IMR-90 (cell line): ENCODE measurements around the gene CYP2W1. TPM values are rescaled to one million over a fixed set of nuclear protein-coding genes. Genes with fewer than 3 reads are reported as not detected.

Source experiments
- ATAC-seq: fragments of 200-7000 bp; cut with Tn5 transposase; 2 replicates; pipeline ENCODE4 v1.9.1; 2020; ENCODE audit warnings: low read depth, mild to moderate bottlenecking, moderate library complexity
- BruUV-seq: library from RNA; stranded (reverse); fragments of 400-500 nt; replicated peaks from 2 replicates; lab custom pipeline; 2021; lab: Mats Ljungman, UMichigan
- CTCF ChIA-PET: fragments of 300-600 bp; formaldehyde crosslinking; extraction: SDS; loops from one replicate; lab custom pipeline; 2021; ENCODE audit warnings: antibody characterized with exemption; lab: Yijun Ruan, JAX
- POLR2A ChIA-PET: fragments of 300-600 bp; sonication (Branson Sonifier 250); formaldehyde crosslinking; loops from one replicate; lab custom pipeline; 2022; ENCODE audit warnings: antibody characterized with exemption; ENCODE audit not compliant: unreplicated experiment; lab: Charles Lee
- DNase-seq: peaks from one replicate; pipeline ENCODE4 v3.0.0; 2013
- H2AFZ ChIP-seq: replicated peaks from 2 replicates; pipeline ENCODE3; 2013; ENCODE audit warnings: low read length, mild to moderate bottlenecking; ENCODE audit not compliant: poor library complexity
- H2AK5ac ChIP-seq: 2 replicates; pipeline ENCODE4 v1.6.1; 2013; ENCODE audit warnings: low read depth, low read length, inconsistent platforms
- H2AK9ac ChIP-seq: replicated peaks from 2 replicates; pipeline ENCODE3; 2013; ENCODE audit warnings: mild to moderate bottlenecking, low read depth, low read length, moderate library complexity; ENCODE audit not compliant: poor library complexity
- H2BK120ac ChIP-seq: 2 replicates; pipeline ENCODE4 v1.6.1; 2013; ENCODE audit warnings: low read depth, low read length, inconsistent platforms
- H2BK15ac ChIP-seq: 3 replicates; pipeline ENCODE4 v1.6.1; 2013; ENCODE audit warnings: low read depth, low read length, inconsistent platforms
- H2BK20ac ChIP-seq: 2 replicates; pipeline ENCODE4 v1.6.1; 2013; ENCODE audit warnings: low read depth, mild to moderate bottlenecking, inconsistent platforms, low read length, moderate library complexity
- H2BK5ac ChIP-seq: 2 replicates; pipeline ENCODE4 v1.6.1; 2013; ENCODE audit warnings: mild to moderate bottlenecking, low read depth, low read length, inconsistent platforms; ENCODE audit not compliant: poor library complexity, severe bottlenecking
- H3K14ac ChIP-seq: replicated peaks from 2 replicates; pipeline ENCODE4 v1.6.1; 2013; ENCODE audit warnings: low read depth, low read length, inconsistent platforms
- H3K18ac ChIP-seq: 2 replicates; pipeline ENCODE4 v1.6.1; 2013; ENCODE audit warnings: low read depth, low read length, control low read depth
- H3K23ac ChIP-seq: 2 replicates; pipeline ENCODE4 v1.6.1; 2013; ENCODE audit warnings: low read depth, low read length, inconsistent platforms
- H3K27ac ChIP-seq: 2 replicates; pipeline ENCODE4 v1.5.1; 2013; ENCODE audit warnings: mild to moderate bottlenecking, control low read depth, low read length; ENCODE audit not compliant: insufficient read depth
- H3K27me3 ChIP-seq: 2 replicates; pipeline ENCODE4 v1.6.1; 2013; ENCODE audit warnings: low read length; ENCODE audit not compliant: control insufficient read depth, insufficient read depth
- H3K36me3 ChIP-seq: 2 replicates; pipeline ENCODE4 v1.6.1; 2013; ENCODE audit warnings: low read length, mixed read lengths; ENCODE audit not compliant: control insufficient read depth, insufficient read depth
- H3K4ac ChIP-seq: 2 replicates; pipeline ENCODE4 v1.6.1; 2013; ENCODE audit warnings: low read depth, low read length, inconsistent platforms
- H3K4me1 ChIP-seq: 2 replicates; pipeline ENCODE4 v1.6.1; 2013; ENCODE audit warnings: low read length, mixed read lengths; ENCODE audit not compliant: control insufficient read depth, insufficient read depth
- H3K4me2 ChIP-seq: 2 replicates; pipeline ENCODE4 v1.6.1; 2013; ENCODE audit warnings: low read depth, mild to moderate bottlenecking, control low read depth, low read length, moderate library complexity
- H3K4me3 ChIP-seq: 2 replicates; pipeline ENCODE4 v1.5.1; 2013; ENCODE audit warnings: low read depth, mild to moderate bottlenecking, control low read depth, low read length, moderate library complexity; ENCODE audit not compliant: insufficient read depth
- H3K56ac ChIP-seq: 2 replicates; pipeline ENCODE4 v1.6.1; 2013; ENCODE audit warnings: low read length, inconsistent platforms; ENCODE audit not compliant: insufficient read depth; ENCODE audit errors: extremely low read depth
- H3K79me1 ChIP-seq, 2 experiments: 2 replicates each; pipeline ENCODE4 v1.6.1; 2013; ENCODE audit warnings: low read length in 2 of 2, inconsistent platforms in 1 of 2, low read depth in 1 of 2
- H3K9ac ChIP-seq: 2 replicates; pipeline ENCODE4 v1.6.1; 2013; ENCODE audit warnings: low read depth, low read length, control low read depth
- H3K9me1 ChIP-seq: 2 replicates; pipeline ENCODE4 v1.6.1; 2013; ENCODE audit warnings: low read length, inconsistent platforms; ENCODE audit not compliant: insufficient read depth
- H3K9me3 ChIP-seq: 2 replicates; pipeline ENCODE4 v1.6.1; 2013; ENCODE audit warnings: low read length; ENCODE audit not compliant: control insufficient read depth, insufficient read depth
- H4K20me1 ChIP-seq: 2 replicates; pipeline ENCODE4 v1.6.1; 2013; ENCODE audit warnings: low read length, inconsistent platforms; ENCODE audit not compliant: insufficient read depth
- H4K5ac ChIP-seq: 2 replicates; pipeline ENCODE4 v1.6.1; 2013; ENCODE audit warnings: mild to moderate bottlenecking, low read depth, low read length, control low read depth
- H4K8ac ChIP-seq, 2 experiments: 2 replicates each; pipeline ENCODE4 v1.6.1; 2013; ENCODE audit warnings: low read depth in 2 of 2, low read length in 2 of 2, control low read depth in 1 of 2, inconsistent platforms in 1 of 2
- H4K91ac ChIP-seq: 2 replicates; pipeline ENCODE4 v1.6.1; 2013; ENCODE audit warnings: low read depth, low read length, inconsistent platforms; ENCODE audit not compliant: insufficient read depth
- BHLHE40 ChIP-seq: fragments of 150-350 bp; IDR thresholded peaks from 2 replicates; pipeline ENCODE4 v1.6.1; 2016; ENCODE audit warnings: mild to moderate bottlenecking, low read depth, low read length
- FOS ChIP-seq: fragments of 150-350 bp; IDR thresholded peaks from 2 replicates; pipeline ENCODE4 v1.6.1; 2016; ENCODE audit warnings: low read depth, low read length
- MAZ ChIP-seq: IDR thresholded peaks from 2 replicates; pipeline ENCODE4 v1.6.1; 2012; ENCODE audit warnings: low read depth, mild to moderate bottlenecking, low read length, improper control_type of control experiment, moderate library complexity, borderline replicate concordance
- NFE2L2 ChIP-seq: fragments of 150-350 bp; IDR thresholded peaks from 2 replicates; pipeline ENCODE4 v1.6.1; 2016; ENCODE audit warnings: low read depth, mild to moderate bottlenecking, low read length
- RAD21 ChIP-seq: IDR thresholded peaks from 2 replicates; pipeline ENCODE4 v1.6.1; 2012; ENCODE audit warnings: low read length, improper control_type of control experiment
- SMC3 ChIP-seq: fragments of 150-350 bp; IDR thresholded peaks from 2 replicates; pipeline ENCODE4 v1.6.1; 2016; ENCODE audit warnings: low read depth, mild to moderate bottlenecking, antibody characterized with exemption, low read length, moderate library complexity
- WGBS, 2 experiments: methylation state at CpG; one replicate each; pipeline versions ENCODE4 v1.1.5 to v1.1.7; 2013; ENCODE audit warnings: missing lambda C conversion rate in 2 of 2; ENCODE audit not compliant: insufficient read length in 1 of 2; ENCODE audit errors: extremely low coverage in 2 of 2; 5-methylcytosine and 5-hydroxymethylcytosine counted together
- dilution Hi-C: fragments of 300-500 bp; cut with HindIII; formaldehyde crosslinking; loops from one replicate; pipeline ENCODE4 v1.14.3; 2018; ENCODE audit warnings: low sequenced_read_pairs; ENCODE audit not compliant: unreplicated experiment
- in situ Hi-C: fragments of 300-500 bp; cut with MboI; formaldehyde crosslinking; loops from 3 replicates; pipeline ENCODE4 v1.14.3; 2019; ENCODE audit warnings: low sequenced_read_pairs, inconsistent platforms, mixed read lengths
- intact Hi-C: fragments of 100-400 bp; cut with micrococcal nuclease; formaldehyde crosslinking; loops from 2 replicates; pipeline ENCODE4 v1.10.0; 2022
- polyA plus RNA-seq, 3 experiments: library from polyadenylated mRNA; depleted of rRNA; stranded (reverse); fragments of >200 nt; gene quantifications; 2 replicates each; pipeline ENCODE4 v1.2.3, GENCODE V29; 2012; ENCODE audit warnings: low replicate concordance in 1 of 3
- total RNA-seq: library from RNA; depleted of rRNA; stranded (reverse); fragments of >200 nt; gene quantifications from 2 replicates; pipeline ENCODE4 v1.2.3, GENCODE V29; 2012

The CYP2W1 gene
- total and polyA plus RNA-seq, 2 of the 4 experiments (the other 2 are of a cell fraction) = not detected

GRCh38 chr7:977326-978048 is 5.5 kb upstream of the CYP2W1 start:
- CTCF ChIA-PET = interaction anchor here (1.3 kb wide), 1 partner anchor 15 kb away, joined by 5 read pairs; no protein-coding TSS in a partner anchor
- Histone ChIP-seq H4K5ac (no peak overlapping the region), H3K56ac (no peak overlapping the region), H4K91ac (no peak overlapping the region), H3K4me3 (no peak overlapping the region), H3K79me1 (peaks cover 5 to 25% of the 10 kb centered on the region in 2 experiments; a peak in 3 of 4 replicates), H3K18ac (no peak overlapping the region), H4K20me1 (peaks cover 27% of the 10 kb centered on the region), H2BK120ac (no peak overlapping the region), H3K4me1 (peaks cover 4% of the 10 kb centered on the region), H3K9me1 (no peaks in the 10 kb centered on the region; the same call in 1 of the 2 replicates), H3K4ac (no peak overlapping the region), H2BK20ac (no peak overlapping the region), H3K4me2 (no peak overlapping the region), H2BK5ac (no peak overlapping the region), H3K14ac (no peak overlapping the region), H3K27me3 (no peaks in the 10 kb centered on the region; the same call in 1 of the 2 replicates), H4K8ac (no peak overlapping the region), H3K9ac (no peak overlapping the region), H3K27ac (no peak overlapping the region), H3K9me3 (no peaks in the 10 kb centered on the region), H2AK5ac (no peak overlapping the region), H3K36me3 (no peaks in the 10 kb centered on the region), H3K23ac (no peak overlapping the region), H2BK15ac (no peak overlapping the region), H2AK9ac (no peak overlapping the region), H2AFZ (no peak overlapping the region)
- BruUV-seq = no TSS peak
- TF ChIP-seq SMC3 = no peak
- TF ChIP-seq BHLHE40 = no peak
- TF ChIP-seq MAZ = no peak
- TF ChIP-seq NFE2L2 = no peak
- no peak for TF ChIP-seq FOS
- no peak for TF ChIP-seq RAD21
- ATAC-seq (no peak), DNase-seq (peak; percentile 46)
- dilution Hi-C loops = no loop called here
- intact Hi-C loops = no loop called here
- in situ Hi-C loops = no loop called here
- WGBS, 2 experiments = 68% methylated on average over 7 of the region's 19 CpGs; no CpG with 5 or more reads in 1 of the 2 experiments
- POLR2A ChIA-PET = no interaction called here
